Measurements from ENCODE around the gene USP25. TPM values are rescaled to one million over a fixed set of nuclear protein-coding genes. Genes with fewer than 3 reads are reported as not detected.

The USP25 gene
- total RNA-seq, result 10 to 100 TPM; 18.7 to 48.5 (median 34.0) TPM

GRCh38 chr21:15729674-15730483 lies at the start of gene USP25:
Gene USP25 (plus strand): TSS chr21:15729982. CDS start chr21:15730394, 412 bp downstream.
- H3K27ac ChIP-seq, result peak within 1 kb of the TSS; percentile 76 to 78
- in situ Hi-C loops (cut with MboI; ENCODE audit: low pct_unique_long_range_greater_than_20kb in 2 of 9, low sequenced_read_pairs in 9 of 9, unreplicated experiment in 9 of 9), result no loop called here
- 0% methylated on average over 2 of the region's 123 CpGs; no CpG with 5 or more reads in 9 of the 10 experiments for WGBS, 10 experiments
- H3K4me3 ChIP-seq, result peak within 1 kb of the TSS; percentile 55 to 86 (median 78)
- ATAC-seq (replicated peaks in 6 of 8), result peak; percentile 80 to 88 (median 84)
- peaks cover 3 to 4% of the 10 kb centered on the region in 2 donors for H3K4me1 ChIP-seq (replicated peaks in 1 of 2)

GRCh38 chr21:15682186-15682895 lies 47.4 kb upstream of the USP25 start:
- 46 to 95% (median 74%) methylated on average over 2 to 6 of the region's 6 CpGs for WGBS, 10 experiments
- Histone ChIP-seq H3K4me3 (no peak overlapping the region), H3K4me1 (replicated peaks in 1 of 2) (no peaks in the 10 kb centered on the region), H3K27ac (no peak overlapping the region)
- ATAC-seq (replicated peaks in 6 of 8), result peak in 1 of 8 experiments; percentile 45
- in situ Hi-C loops (cut with MboI; ENCODE audit: low pct_unique_long_range_greater_than_20kb in 2 of 9, low sequenced_read_pairs in 9 of 9, unreplicated experiment in 9 of 9), result no loop called here

GRCh38 chr21:15682977-15683376 lies 46.8 kb upstream of the USP25 start:
- peak in 2 of 8 experiments; percentile 62 to 78 for ATAC-seq (replicated peaks in 6 of 8)
- H3K4me1 ChIP-seq (replicated peaks in 1 of 2), result no peaks in the 10 kb centered on the region
- 13 to 79% (median 67%) methylated on average over 2 of the region's 2 CpGs for WGBS, 10 experiments
- no peak overlapping the region for H3K4me3 ChIP-seq
- in situ Hi-C loops (cut with MboI; ENCODE audit: low pct_unique_long_range_greater_than_20kb in 2 of 9, low sequenced_read_pairs in 9 of 9, unreplicated experiment in 9 of 9), result no loop called here
- no peak overlapping the region for H3K27ac ChIP-seq

GRCh38 chr21:15686506-15686905 lies 43.3 kb upstream of the USP25 start:
- H3K4me1 ChIP-seq (replicated peaks in 1 of 2), result no peaks in the 10 kb centered on the region
- no peak for ATAC-seq (replicated peaks in 6 of 8)
- H3K27ac ChIP-seq, result no peak overlapping the region
- in situ Hi-C loops (cut with MboI; ENCODE audit: low pct_unique_long_range_greater_than_20kb in 2 of 9, low sequenced_read_pairs in 9 of 9, unreplicated experiment in 9 of 9), result no loop called here
- WGBS, 10 experiments, result 50 to 100% (median 80%) methylated on average over 1 of the region's 1 CpG; no CpG with 5 or more reads in 3 of the 10 experiments
- H3K4me3 ChIP-seq, result no peak overlapping the region

GRCh38 chr21:15687208-15687607 lies 42.6 kb upstream of the USP25 start:
- Histone ChIP-seq H3K27ac (no peak overlapping the region), H3K4me3 (no peak overlapping the region), H3K4me1 (replicated peaks in 1 of 2) (no peaks in the 10 kb centered on the region)
- in situ Hi-C loops (cut with MboI; ENCODE audit: low pct_unique_long_range_greater_than_20kb in 2 of 9, low sequenced_read_pairs in 9 of 9, unreplicated experiment in 9 of 9), result no loop called here
- ATAC-seq (replicated peaks in 6 of 8), result no peak
- WGBS, 10 experiments, result 0 to 88% (median 67%) methylated on average over 1 to 3 of the region's 3 CpGs; no CpG with 5 or more reads in 2 of the 10 experiments

- ATAC-seq (replicated peaks in 6 of 8), result no peak
- Histone ChIP-seq H3K27ac (no peak overlapping the region), H3K4me1 (replicated peaks in 1 of 2) (no peaks in the 10 kb centered on the region), H3K4me3 (no peak overlapping the region)
- in situ Hi-C loops (cut with MboI; ENCODE audit: low pct_unique_long_range_greater_than_20kb in 2 of 9, low sequenced_read_pairs in 9 of 9, unreplicated experiment in 9 of 9), result no loop called here
- 24 to 94% (median 88%) methylated on average over 1 to 3 of the region's 3 CpGs; no CpG with 5 or more reads in 1 of the 10 experiments for WGBS, 10 experiments
Observed at GRCh38 chr21:15688016-15688415, 41.8 kb upstream of the USP25 start.

GRCh38 chr21:15688809-15689208 lies 41.0 kb upstream of the USP25 start:
- no peak for ATAC-seq (replicated peaks in 6 of 8)
- no peaks in the 10 kb centered on the region for H3K4me1 ChIP-seq (replicated peaks in 1 of 2)
- 48 to 100% (median 83%) methylated on average over 2 of the region's 2 CpGs; no CpG with 5 or more reads in 1 of the 10 experiments for WGBS, 10 experiments

GRCh38 chr21:15692711-15693110 lies 37.1 kb upstream of the USP25 start:
- no peak for ATAC-seq (replicated peaks in 6 of 8)
- H3K27ac ChIP-seq, result no peak overlapping the region
- no peak overlapping the region for H3K4me3 ChIP-seq
- in situ Hi-C loops (cut with MboI; ENCODE audit: low pct_unique_long_range_greater_than_20kb in 2 of 9, low sequenced_read_pairs in 9 of 9, unreplicated experiment in 9 of 9), result no loop called here
- no peaks in the 10 kb centered on the region for H3K4me1 ChIP-seq (replicated peaks in 1 of 2)
- 20 to 100% (median 86%) methylated on average over 1 to 2 of the region's 2 CpGs; no CpG with 5 or more reads in 1 of the 10 experiments for WGBS, 10 experiments

More at GRCh38 chr21:15688809-15689208, 41.0 kb upstream of the USP25 start:
- in situ Hi-C loops (cut with MboI; ENCODE audit: low pct_unique_long_range_greater_than_20kb in 2 of 9, low sequenced_read_pairs in 9 of 9, unreplicated experiment in 9 of 9), result no loop called here
- Histone ChIP-seq H3K27ac (no peak overlapping the region), H3K4me3 (no peak overlapping the region)

GRCh38 chr21:15695241-15695640 lies 34.5 kb upstream of the USP25 start:
- Histone ChIP-seq H3K4me1 (replicated peaks in 1 of 2) (no peaks in the 10 kb centered on the region), H3K27ac (no peak overlapping the region), H3K4me3 (no peak overlapping the region)
- 23 to 100% (median 90%) methylated on average over 1 of the region's 1 CpG; no CpG with 5 or more reads in 1 of the 10 experiments for WGBS, 10 experiments
- in situ Hi-C loops (cut with MboI; ENCODE audit: low pct_unique_long_range_greater_than_20kb in 2 of 9, low sequenced_read_pairs in 9 of 9, unreplicated experiment in 9 of 9), result no loop called here
- ATAC-seq (replicated peaks in 6 of 8), result no peak

- no peak for ATAC-seq (replicated peaks in 6 of 8)
- H3K4me1 ChIP-seq (replicated peaks in 1 of 2), result no peaks in the 10 kb centered on the region
- WGBS, 10 experiments, result 43 to 100% (median 67%) methylated on average over 1 of the region's 1 CpG; no CpG with 5 or more reads in 3 of the 10 experiments
- no peak overlapping the region for H3K27ac ChIP-seq
- H3K4me3 ChIP-seq, result no peak overlapping the region
- in situ Hi-C loops (cut with MboI; ENCODE audit: low pct_unique_long_range_greater_than_20kb in 2 of 9, low sequenced_read_pairs in 9 of 9, unreplicated experiment in 9 of 9), result no loop called here
Observed at GRCh38 chr21:15701830-15702229, 28.0 kb upstream of the USP25 start.

GRCh38 chr21:15703932-15704331 lies 25.9 kb upstream of the USP25 start:
- whole genome bisulfite sequencing, 10 experiments, result 80 to 100% (median 93%) methylated on average over 1 to 2 of the region's 2 CpGs; no CpG with 5 or more reads in 2 of the 10 experiments
- Histone ChIP-seq H3K27ac (no peak overlapping the region), H3K4me3 (no peak overlapping the region), H3K4me1 (replicated peaks in 1 of 2) (no peaks in the 10 kb centered on the region)
- no peak for ATAC-seq (replicated peaks in 6 of 8)
- in situ Hi-C loops (cut with MboI; ENCODE audit: low pct_unique_long_range_greater_than_20kb in 2 of 9, low sequenced_read_pairs in 9 of 9, unreplicated experiment in 9 of 9), result no loop called here

- peak in 4 of 8 experiments; percentile 50 to 99 (median 78) for ATAC-seq (replicated peaks in 6 of 8)
- in situ Hi-C loops (cut with MboI; ENCODE audit: low pct_unique_long_range_greater_than_20kb in 2 of 9, low sequenced_read_pairs in 9 of 9, unreplicated experiment in 9 of 9), result no loop called here
- no peak overlapping the region for H3K27ac ChIP-seq
- H3K4me1 ChIP-seq (replicated peaks in 1 of 2), result no peaks in the 10 kb centered on the region
- H3K4me3 ChIP-seq, result no peak overlapping the region
- WGBS, 10 experiments, result 0 to 100% (median 36%) methylated on average over 2 to 3 of the region's 3 CpGs; no CpG with 5 or more reads in 2 of the 10 experiments
Observed at GRCh38 chr21:15706696-15707095, 23.1 kb upstream of the USP25 start.

- no peaks in the 10 kb centered on the region for H3K4me1 ChIP-seq (replicated peaks in 1 of 2)
- in situ Hi-C loops (cut with MboI; ENCODE audit: low pct_unique_long_range_greater_than_20kb in 2 of 9, low sequenced_read_pairs in 9 of 9, unreplicated experiment in 9 of 9), result no loop called here
Observed at GRCh38 chr21:15713412-15713811, 16.4 kb upstream of the USP25 start.

More at GRCh38 chr21:15713412-15713811, 16.4 kb upstream of the USP25 start:
- 14 to 100% (median 100%) methylated on average over 1 of the region's 1 CpG; no CpG with 5 or more reads in 1 of the 10 experiments for WGBS, 10 experiments
- H3K27ac ChIP-seq, result no peak overlapping the region
- no peak overlapping the region for H3K4me3 ChIP-seq
- peak in 3 of 8 experiments; percentile 36 to 67 (median 59) for ATAC-seq (replicated peaks in 6 of 8)
